Adipose tissue (tissue), 3 donors: ENCODE data around the gene HEXA. TPM values are rescaled to one million over a fixed set of nuclear protein-coding genes. Genes with fewer than 3 reads are reported as not detected.
A peak's percentile ranks its signal among the peaks of the same experiment; 100 is the strongest.
"Not testable (repeated sequence)": the region's sequence is repeated elsewhere in the genome, so short reads cannot be mapped to it uniquely, and the experiment has no call there.

ENCODE experiments used
- H3K27ac ChIP-seq: one replicate; pipeline ENCODE4 v1.5.1; 2013; ENCODE audit warnings: low read depth, low read length
- WGBS, 3 donors: extraction: QIAGEN DNeasy Blood & Tissue Kit; methylation state at CpG; one replicate each; pipeline ENCODE4 v1.1.7; 2013; 5-methylcytosine and 5-hydroxymethylcytosine counted together
- polyA plus RNA-seq, 3 donors: library from polyadenylated mRNA; stranded (reverse); fragments of 200-250 nt; gene quantifications; one replicate each; pipeline ENCODE4 v1.2.3, GENCODE V29; 2013
- donor health status: healthy with polysubstance abuse.
- donor health status: Bipolar disorder and iron deficiency.
- donor health status: healthy.

Gene HEXA
- polyA plus RNA-seq = 10 to 100 TPM; 36.7 to 67.2 (median 59.3) TPM

GRCh38 chr15:72375846-72376581 lies at the start of gene HEXA:
HEXA (minus strand) TSS chr15:72376014; CDS start chr15:72375972, 42 bp downstream.
- 0% methylated on average over 50 of the region's 50 CpGs for WGBS, 3 donors

GRCh38 chr15:72423256-72423655 lies 47.4 kb upstream of the HEXA start:
- H3K27ac ChIP-seq = no peak overlapping the region
- 60 to 72% (median 64%) methylated on average over 2 of the region's 2 CpGs for WGBS, 3 donors

More at GRCh38 chr15:72375846-72376581, at the start of gene HEXA:
- peak within 1 kb of the TSS; percentile 68 for H3K27ac ChIP-seq

DNA sequence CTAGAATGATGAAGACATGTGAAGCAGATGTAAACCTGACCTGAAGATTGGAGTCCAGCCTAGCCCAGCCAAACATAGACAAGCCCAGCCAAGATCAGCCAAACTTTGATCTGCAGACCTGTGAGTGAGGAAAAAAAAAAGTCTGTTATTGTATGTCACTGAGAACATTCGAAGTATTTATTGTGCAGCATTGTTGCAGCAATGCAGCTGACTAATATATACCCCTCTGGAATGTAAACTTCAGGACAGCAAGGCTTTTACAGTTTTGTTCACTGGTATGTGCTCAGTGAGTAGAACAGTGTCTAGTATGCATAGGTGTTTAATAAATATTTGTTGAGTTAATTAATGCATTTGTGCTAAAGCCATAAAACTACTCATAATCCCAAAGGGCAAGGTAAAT lies 45.7 kb upstream of the HEXA start:
- H3K27ac ChIP-seq = no peak overlapping the region
- WGBS, 3 donors = 55 to 69% (median 63%) methylated on average over 1 of the region's 1 CpG

DNA sequence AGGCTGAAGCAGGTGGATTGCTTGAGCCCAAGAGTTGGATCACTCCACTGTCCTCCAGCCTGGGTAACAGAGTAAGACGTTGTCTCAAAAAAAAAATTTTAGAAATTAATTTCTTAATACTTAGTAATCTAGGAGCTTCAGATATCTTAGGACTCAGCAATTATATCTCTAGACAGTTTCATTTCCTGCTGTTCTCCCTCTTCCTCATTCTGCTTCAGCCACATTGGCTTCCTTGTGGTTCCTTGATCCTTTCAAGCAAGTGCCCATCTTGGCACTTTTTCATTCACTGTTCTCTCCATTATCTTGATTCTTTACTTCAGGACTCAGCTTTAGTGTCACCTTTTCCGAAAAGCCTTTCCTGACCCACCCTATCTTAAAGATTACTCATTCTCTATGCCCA lies 44.8 kb upstream of the HEXA start:
- WGBS, 3 donors = 53 to 69% (median 66%) methylated on average over 2 of the region's 2 CpGs

DNA sequence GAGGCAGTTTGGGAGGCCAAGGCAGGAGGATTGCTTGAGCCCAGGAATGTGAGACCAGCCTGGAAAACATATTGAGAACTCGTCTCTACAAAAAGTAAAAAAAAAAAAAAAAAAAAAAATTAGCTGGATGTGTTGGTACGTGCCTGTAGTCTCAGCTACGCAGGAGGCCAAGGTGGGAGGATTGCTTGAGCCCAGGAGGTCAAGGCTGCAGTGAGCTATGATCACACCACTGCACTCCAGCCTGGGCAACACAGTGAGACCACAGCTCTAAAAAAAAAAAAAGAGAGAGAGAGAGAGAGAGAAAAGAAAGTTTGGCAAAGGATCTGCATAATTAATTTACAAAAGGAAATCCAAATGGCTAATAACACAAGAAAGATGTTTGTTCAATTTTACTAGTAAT lies 44.0 kb upstream of the HEXA start:
- WGBS, 3 donors = 68 to 86% (median 85%) methylated on average over 3 of the region's 3 CpGs
- not testable (repeated sequence) for H3K27ac ChIP-seq

More for the DNA sequence above, 44.8 kb upstream of the HEXA start:
- H3K27ac ChIP-seq = no peak overlapping the region

GRCh38 chr15:72415304-72415703 lies 39.5 kb upstream of the HEXA start:
- H3K27ac ChIP-seq = no peak overlapping the region
- 61 to 82% (median 80%) methylated on average over 2 of the region's 2 CpGs for WGBS, 3 donors

GRCh38 chr15:72413337-72413736 lies 37.5 kb upstream of the HEXA start:
- 76 to 88% (median 85%) methylated on average over 3 of the region's 3 CpGs for WGBS, 3 donors
- not testable (repeated sequence) for H3K27ac ChIP-seq

GRCh38 chr15:72411544-72411943 lies 35.7 kb upstream of the HEXA start:
- WGBS, 3 donors = 18 to 53% (median 37%) methylated on average over 1 of the region's 1 CpG
- no peak overlapping the region for H3K27ac ChIP-seq

DNA sequence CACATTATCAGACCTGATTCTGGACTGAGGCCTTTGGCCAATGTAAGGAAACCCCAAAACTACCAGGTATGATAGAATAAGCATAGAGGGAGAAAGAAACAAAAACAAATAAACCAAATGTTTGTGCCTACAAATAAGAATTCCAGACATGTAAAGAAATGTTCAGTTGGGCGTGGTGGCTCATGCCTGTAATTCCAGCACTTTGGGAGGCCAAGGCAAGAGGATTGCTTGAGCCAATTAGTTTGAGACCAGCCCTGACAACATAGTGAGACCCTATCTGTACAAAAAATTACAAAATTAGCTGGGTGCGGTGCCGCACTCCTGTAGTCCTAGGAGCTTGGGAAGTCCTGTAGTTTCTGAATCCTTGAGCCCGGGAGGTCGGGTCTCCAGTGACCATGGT lies 35.3 kb upstream of the HEXA start:
- H3K27ac ChIP-seq = no peak overlapping the region
- 84 to 92% (median 89%) methylated on average over 5 of the region's 5 CpGs for WGBS, 3 donors

DNA sequence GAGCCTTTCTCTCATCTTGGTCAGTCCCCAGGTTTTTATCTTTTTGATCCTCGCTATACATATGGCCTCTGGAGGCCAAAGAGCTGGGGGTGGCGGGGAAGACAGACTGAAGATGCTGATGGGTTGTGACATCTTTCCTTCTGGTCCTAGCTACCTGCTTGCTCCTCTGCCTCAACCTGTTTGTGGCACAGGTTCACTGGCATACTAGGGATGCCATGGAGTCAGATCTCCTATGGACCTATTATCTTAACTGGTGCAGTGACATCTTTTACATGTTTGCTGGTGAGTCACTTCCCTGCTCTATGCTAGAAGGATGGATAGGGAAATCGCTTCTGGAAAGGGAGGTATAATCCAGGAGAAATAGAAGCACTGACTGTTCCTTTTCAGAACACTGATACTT lies 31.1 kb upstream of the HEXA start:
- H3K27ac ChIP-seq = no peak overlapping the region
- 66 to 79% (median 79%) methylated on average over 3 of the region's 3 CpGs for WGBS, 3 donors

DNA sequence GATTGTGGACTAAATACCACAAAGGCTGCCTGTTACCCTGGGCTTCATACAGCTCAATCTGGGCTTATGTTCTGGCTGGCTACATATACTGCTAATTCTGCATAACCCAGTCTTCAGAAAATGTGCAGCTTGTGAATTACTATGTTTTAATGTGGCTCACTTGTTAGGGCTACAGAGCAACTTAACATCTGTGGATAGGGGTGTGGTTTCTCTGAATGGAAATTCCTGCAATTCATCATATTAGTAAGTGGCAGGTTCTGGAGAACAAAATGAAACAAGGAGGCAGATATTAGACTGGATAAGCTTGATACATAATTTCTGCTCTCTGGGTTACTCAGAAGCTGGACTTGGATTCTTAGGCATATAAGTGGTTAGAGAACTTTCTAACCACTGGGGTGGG lies 29.0 kb upstream of the HEXA start:
- no peak overlapping the region for H3K27ac ChIP-seq

GRCh38 chr15:72404356-72404755 lies 28.5 kb upstream of the HEXA start:
- WGBS, 3 donors = 28 to 48% (median 34%) methylated on average over 3 of the region's 3 CpGs
- H3K27ac ChIP-seq = no peak overlapping the region

DNA sequence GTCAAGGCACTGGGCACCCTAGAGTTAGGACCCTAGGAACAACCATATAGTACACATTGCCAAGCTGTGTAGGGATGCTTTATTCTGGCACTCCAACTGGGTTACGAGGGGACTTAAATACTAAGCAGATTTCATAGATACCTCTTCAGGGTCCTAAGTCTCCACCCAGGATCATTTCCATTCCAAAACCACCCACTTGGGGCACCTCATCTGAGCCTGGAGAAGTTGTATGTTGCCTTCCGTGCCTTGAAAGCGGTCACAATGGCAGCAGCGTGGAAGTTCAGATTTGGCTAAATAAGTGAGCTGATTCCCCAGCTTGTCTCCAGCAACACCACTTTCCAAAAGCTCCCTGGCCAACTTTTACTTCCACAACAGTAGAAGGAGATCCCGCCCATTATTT lies 26.9 kb upstream of the HEXA start:
- no peak overlapping the region for H3K27ac ChIP-seq
- 78 to 82% (median 81%) methylated on average over 5 of the region's 5 CpGs for WGBS, 3 donors

DNA sequence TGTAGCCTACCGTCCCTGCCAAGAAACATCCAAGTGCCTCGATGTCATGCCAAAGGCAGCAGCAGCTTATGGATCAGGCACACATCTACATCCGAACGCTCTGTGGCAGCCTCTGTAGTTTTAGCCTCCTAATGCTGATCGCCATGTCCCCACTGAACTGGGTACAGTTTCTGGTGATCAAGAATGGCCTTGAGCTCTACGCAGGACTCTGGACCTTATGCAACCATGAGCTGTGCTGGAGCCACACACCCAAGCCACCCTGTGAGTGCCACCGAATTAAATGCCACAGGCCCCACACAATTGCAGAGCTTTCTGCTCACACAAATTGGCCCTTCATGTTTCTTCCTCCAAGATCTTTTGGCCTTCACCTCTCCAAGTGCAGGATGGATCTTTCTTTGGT lies 22.8 kb upstream of the HEXA start:
- WGBS, 3 donors = 79 to 90% (median 89%) methylated on average over 7 of the region's 7 CpGs
- H3K27ac ChIP-seq = no peak overlapping the region

- WGBS, 3 donors = 55 to 63% (median 63%) methylated on average over 4 of the region's 4 CpGs
- H3K27ac ChIP-seq = no peak within 1 kb of the TSS
These were observed 22.2 kb upstream of the HEXA start, which contains the start of gene TMEM202 for GRCh38 chr15:72397796-72398588. TMEM202 (plus strand) TSS chr15:72398305; CDS start chr15:72398327, 22 bp downstream.

DNA sequence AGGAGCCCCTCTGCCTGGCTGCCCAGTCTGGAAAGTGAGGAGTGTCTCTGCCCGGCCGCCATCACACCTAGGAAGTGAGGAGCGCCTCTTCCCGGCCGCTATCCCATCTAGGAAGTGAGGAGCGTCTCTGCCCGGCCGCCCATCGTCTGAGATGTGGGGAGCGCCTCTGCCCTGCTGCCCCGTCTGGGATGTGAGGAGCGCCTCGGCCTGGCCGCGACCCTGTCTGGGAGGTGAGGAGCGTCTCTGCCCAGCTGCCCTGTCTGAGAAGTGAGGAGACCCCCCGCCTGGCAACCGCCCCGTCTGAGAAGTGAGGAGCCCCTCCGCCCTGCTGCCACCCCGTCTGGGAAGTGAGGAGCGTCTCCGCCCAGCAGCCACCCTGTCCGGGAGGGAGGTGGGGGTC lies 20.5 kb upstream of the HEXA start:
- WGBS, 3 donors = 95 to 97% (median 95%) methylated on average over 7 to 23 of the region's 24 CpGs
- not testable (repeated sequence) for H3K27ac ChIP-seq

DNA sequence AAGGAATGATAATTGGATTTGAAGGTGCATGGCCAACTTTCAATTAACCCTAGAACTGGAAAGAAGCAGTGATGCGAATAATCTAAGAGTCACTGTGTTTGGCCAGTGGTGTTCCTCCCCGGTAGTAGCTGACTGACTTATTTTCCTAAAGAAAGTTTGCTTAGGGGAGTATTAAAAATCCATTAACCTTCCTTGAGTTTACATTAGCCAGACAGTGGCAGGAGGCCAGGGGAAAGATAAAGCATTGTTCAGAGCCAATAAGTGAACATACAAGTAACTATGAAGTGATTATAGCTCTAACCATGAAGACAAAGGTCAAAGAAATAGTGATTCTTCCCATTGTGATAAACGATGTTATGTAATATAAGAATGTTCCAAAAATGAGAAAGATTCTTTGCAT lies 13.4 kb upstream of the HEXA start:
- no peak overlapping the region for H3K27ac ChIP-seq
- WGBS, 3 donors = 14 to 47% (median 42%) methylated on average over 3 of the region's 3 CpGs

DNA sequence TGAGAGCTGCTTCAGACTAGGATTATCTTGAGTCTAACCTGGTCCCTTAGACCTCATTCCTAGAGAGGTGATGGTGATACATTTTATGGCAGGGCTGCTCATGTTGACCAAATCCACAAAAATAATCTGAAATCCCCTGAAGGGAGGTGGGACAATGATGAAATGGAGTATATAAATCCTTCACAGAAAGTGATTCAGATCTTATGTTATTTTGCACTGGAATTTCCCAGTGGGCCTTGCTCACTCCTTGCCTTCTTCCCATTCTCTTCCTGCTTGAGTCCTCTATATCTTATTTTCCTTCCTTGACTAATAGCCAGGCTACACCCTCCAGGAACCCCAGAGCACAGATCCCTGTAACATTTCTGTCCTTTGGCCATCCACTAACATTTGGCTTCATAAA lies 11.9 kb upstream of the HEXA start:
- H3K27ac ChIP-seq = no peak overlapping the region

DNA sequence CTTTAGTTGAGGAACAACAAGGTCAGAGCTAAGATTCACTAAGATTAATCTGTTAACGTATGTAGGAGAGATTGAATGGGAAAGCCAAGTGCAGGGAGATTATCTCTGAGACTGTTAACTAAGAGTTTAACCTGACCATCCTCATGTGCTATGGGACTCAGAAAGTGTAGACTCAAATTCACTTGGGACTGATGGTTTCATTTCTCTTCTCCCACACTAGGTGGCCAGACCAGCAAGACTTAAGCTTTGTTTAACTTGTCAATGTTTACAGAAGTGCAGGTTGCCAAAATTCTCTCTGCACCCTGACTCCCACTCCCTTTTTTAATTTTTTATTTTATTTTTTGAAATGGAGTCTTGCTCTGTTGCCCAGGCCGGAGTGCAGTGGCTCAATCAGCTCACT lies 6.3 kb upstream of the HEXA start:
- WGBS, 3 donors = 62 to 77% (median 74%) methylated on average over 2 of the region's 2 CpGs
- H3K27ac ChIP-seq = no peak overlapping the region

DNA sequence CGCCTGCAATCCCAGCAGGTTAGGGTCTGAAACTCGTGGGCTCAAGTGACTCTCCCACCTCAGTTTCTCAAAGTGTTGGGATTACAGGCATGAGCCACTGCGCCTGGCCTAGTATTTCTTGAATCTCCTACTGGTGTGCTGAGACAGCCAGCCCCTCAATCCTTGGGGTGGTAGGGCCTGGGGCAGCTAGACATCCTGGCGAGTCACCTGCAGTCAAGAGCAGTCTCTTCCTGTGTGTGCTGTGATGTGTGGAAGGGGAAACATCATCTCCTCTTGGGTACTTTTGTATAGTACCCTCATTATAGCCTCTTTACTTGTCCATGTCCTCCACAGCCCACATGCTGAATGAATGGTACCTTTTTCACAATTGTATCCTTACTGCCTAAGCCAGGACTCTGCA lies 4.9 kb upstream of the HEXA start:
- 66 to 82% (median 68%) methylated on average over 4 of the region's 4 CpGs for WGBS, 3 donors
- H3K27ac ChIP-seq = no peak overlapping the region
